ENCODE measurements around the gene CDH15. TPM values are rescaled to one million over a fixed set of nuclear protein-coding genes. Genes with fewer than 3 reads are reported as not detected.

The CDH15 gene
- total RNA-seq, 1 donor from 2014 or later: not detected

GRCh38 chr16:89154390-89155183, 17.0 kb upstream of the CDH15 start:
- Mint-ChIP-seq H3K4me1 (no peaks in the 10 kb centered on the region), H3K27ac (no peak overlapping the region), H3K4me3 (no peak overlapping the region), H3K36me3 (peaks cover 14% of the 10 kb centered on the region), H3K9me3 (peaks cover 6% of the 10 kb centered on the region), H3K27me3 (ENCODE audit: insufficient read depth, low read depth) (peaks cover 8% of the 10 kb centered on the region)
- Histone ChIP-seq H3K27me3 (no peaks in the 10 kb centered on the region), H3K4me2 (no peak overlapping the region), H3K27ac (no peak overlapping the region), H3K9me3 (ENCODE audit: low read depth) (no peaks in the 10 kb centered on the region), H2AFZ (replicated peaks) (no peak overlapping the region), H3K4me1 (no peaks in the 10 kb centered on the region), H3F3A (ENCODE audit: low read depth) (peaks cover 17% of the 10 kb centered on the region), H3K4me3 (no peak overlapping the region), H4K20me1 (ENCODE audit: low read depth) (no peaks in the 10 kb centered on the region), H3K79me2 (ENCODE audit: low read depth) (no peaks in the 10 kb centered on the region), H3K9ac (no peak overlapping the region), H3K36me3 (no peaks in the 10 kb centered on the region)
- no peak for DNase-seq (ENCODE audit: low spot score)
- TF ChIP-seq, protein P1, sequence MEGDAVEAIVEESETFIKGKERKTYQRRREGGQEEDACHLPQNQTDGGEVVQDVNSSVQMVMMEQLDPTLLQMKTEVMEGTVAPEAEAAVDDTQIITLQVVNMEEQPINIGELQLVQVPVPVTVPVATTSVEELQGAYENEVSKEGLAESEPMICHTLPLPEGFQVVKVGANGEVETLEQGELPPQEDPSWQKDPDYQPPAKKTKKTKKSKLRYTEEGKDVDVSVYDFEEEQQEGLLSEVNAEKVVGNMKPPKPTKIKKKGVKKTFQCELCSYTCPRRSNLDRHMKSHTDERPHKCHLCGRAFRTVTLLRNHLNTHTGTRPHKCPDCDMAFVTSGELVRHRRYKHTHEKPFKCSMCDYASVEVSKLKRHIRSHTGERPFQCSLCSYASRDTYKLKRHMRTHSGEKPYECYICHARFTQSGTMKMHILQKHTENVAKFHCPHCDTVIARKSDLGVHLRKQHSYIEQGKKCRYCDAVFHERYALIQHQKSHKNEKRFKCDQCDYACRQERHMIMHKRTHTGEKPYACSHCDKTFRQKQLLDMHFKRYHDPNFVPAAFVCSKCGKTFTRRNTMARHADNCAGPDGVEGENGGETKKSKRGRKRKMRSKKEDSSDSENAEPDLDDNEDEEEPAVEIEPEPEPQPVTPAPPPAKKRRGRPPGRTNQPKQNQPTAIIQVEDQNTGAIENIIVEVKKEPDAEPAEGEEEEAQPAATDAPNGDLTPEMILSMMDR (IDR thresholded peaks at IDR 0.05): no peak
- TF ChIP-seq EZH2phosphoT487 (IDR thresholded peaks at IDR 0.05) (no peak), EZH2 (IDR thresholded peaks at IDR 0.05) (no peak)

DNA sequence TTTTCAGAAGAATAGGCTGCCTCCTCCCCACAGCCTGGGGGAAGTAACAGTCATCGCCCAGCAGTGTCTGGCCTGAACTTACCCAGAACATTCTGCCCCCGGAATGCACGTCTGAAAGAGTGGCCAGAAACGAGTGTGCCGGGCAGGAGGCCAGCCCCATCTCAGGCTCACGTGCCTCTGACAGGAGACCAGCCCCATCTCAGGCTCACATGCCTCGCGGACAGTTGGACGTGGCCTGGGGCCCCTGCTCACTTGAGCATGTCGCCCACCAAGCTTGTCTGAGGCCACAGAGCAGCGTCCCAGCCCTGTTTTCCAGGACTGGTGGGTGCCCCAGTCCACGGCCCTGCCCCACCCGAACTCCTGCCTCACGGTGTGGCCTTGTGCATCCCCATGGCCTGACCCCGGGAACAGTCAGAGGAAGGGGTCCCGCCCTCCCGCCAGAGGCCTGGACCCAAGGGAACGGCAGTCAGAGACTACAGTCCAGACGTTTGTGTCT, 16.3 kb upstream of the CDH15 start:
- H3K36me3 Mint-ChIP-seq: peaks cover 10% of the 10 kb centered on the region
- H2AFZ ChIP-seq (replicated peaks): no peak overlapping the region
- H3K9ac ChIP-seq: no peak overlapping the region
- H3K79me2 ChIP-seq (ENCODE audit: low read depth): no peaks in the 10 kb centered on the region
- H4K20me1 ChIP-seq (ENCODE audit: low read depth): no peaks in the 10 kb centered on the region
- no peak overlapping the region for H3K27ac Mint-ChIP-seq
- H3K4me1 Mint-ChIP-seq: no peaks in the 10 kb centered on the region
- H3K4me3 ChIP-seq: no peak overlapping the region
- peaks cover 17% of the 10 kb centered on the region for H3F3A ChIP-seq (ENCODE audit: low read depth)
- H3K27me3 ChIP-seq: no peaks in the 10 kb centered on the region
- no peaks in the 10 kb centered on the region for H3K9me3 ChIP-seq (ENCODE audit: low read depth)
- peaks cover 6% of the 10 kb centered on the region for H3K9me3 Mint-ChIP-seq
- no peak overlapping the region for H3K27ac ChIP-seq
- no peak for TF ChIP-seq EZH2 (IDR thresholded peaks at IDR 0.05)
- TF ChIP-seq, protein P1 (IDR thresholded peaks at IDR 0.05): no peak
- no peak for TF ChIP-seq EZH2phosphoT487 (IDR thresholded peaks at IDR 0.05)
- no peak for DNase-seq (ENCODE audit: low spot score)
- H3K27me3 Mint-ChIP-seq (ENCODE audit: insufficient read depth, low read depth): peaks cover 8% of the 10 kb centered on the region
- H3K4me3 Mint-ChIP-seq: no peak overlapping the region
- H3K4me2 ChIP-seq: no peak overlapping the region
- H3K36me3 ChIP-seq: no peaks in the 10 kb centered on the region
- no peaks in the 10 kb centered on the region for H3K4me1 ChIP-seq

GRCh38 chr16:89155851-89156739, 15.5 kb upstream of the CDH15 start:
- no peaks in the 10 kb centered on the region for H3K9me3 ChIP-seq (ENCODE audit: low read depth)
- TF ChIP-seq EZH2 (IDR thresholded peaks at IDR 0.05): no peak
- TF ChIP-seq, protein P1 (IDR thresholded peaks at IDR 0.05): no peak
- TF ChIP-seq EZH2phosphoT487 (IDR thresholded peaks at IDR 0.05): no peak
- no peak overlapping the region for H3K4me3 Mint-ChIP-seq
- H3F3A ChIP-seq (ENCODE audit: low read depth): peaks cover 17% of the 10 kb centered on the region
- H3K27ac ChIP-seq: no peak overlapping the region
- H3K79me2 ChIP-seq (ENCODE audit: low read depth): no peaks in the 10 kb centered on the region
- H4K20me1 ChIP-seq (ENCODE audit: low read depth): no peaks in the 10 kb centered on the region
- no peak for DNase-seq (ENCODE audit: low spot score)
- H3K9ac ChIP-seq: no peak overlapping the region
- no peak overlapping the region for H3K27ac Mint-ChIP-seq
- H3K27me3 ChIP-seq: no peaks in the 10 kb centered on the region
- peaks cover 7% of the 10 kb centered on the region for H3K36me3 Mint-ChIP-seq
- peaks cover 8% of the 10 kb centered on the region for H3K27me3 Mint-ChIP-seq (ENCODE audit: insufficient read depth, low read depth)
- H3K4me2 ChIP-seq: no peak overlapping the region
- H2AFZ ChIP-seq (replicated peaks): no peak overlapping the region
- no peaks in the 10 kb centered on the region for H3K4me1 ChIP-seq
- H3K9me3 Mint-ChIP-seq: peaks cover 6% of the 10 kb centered on the region
- no peak overlapping the region for H3K4me3 ChIP-seq
- no peaks in the 10 kb centered on the region for H3K4me1 Mint-ChIP-seq
- no peaks in the 10 kb centered on the region for H3K36me3 ChIP-seq

Measured in neural progenitor cell (in vitro differentiated cells).